PC-3 (cell line): ENCODE data around the gene SLC7A10.

ENCODE experiments used
- EZH2phosphoT487 ChIP-seq: fragments of 300-600 bp; sonication (generic); IDR thresholded peaks from 2 replicates; pipeline ENCODE4 v1.6.1; 2018; ENCODE audit warnings: mild to moderate bottlenecking, antibody characterized with exemption, low read length, borderline replicate concordance
- TF ChIP-seq, protein P1 (sequence below): fragments of 300-600 bp; sonication (generic); conservative IDR thresholded peaks from 2 replicates; pipeline ENCODE4 v1.5.1; 2017; ENCODE audit warnings: antibody characterized with exemption, low read depth, mild to moderate bottlenecking, low read length

DNA sequence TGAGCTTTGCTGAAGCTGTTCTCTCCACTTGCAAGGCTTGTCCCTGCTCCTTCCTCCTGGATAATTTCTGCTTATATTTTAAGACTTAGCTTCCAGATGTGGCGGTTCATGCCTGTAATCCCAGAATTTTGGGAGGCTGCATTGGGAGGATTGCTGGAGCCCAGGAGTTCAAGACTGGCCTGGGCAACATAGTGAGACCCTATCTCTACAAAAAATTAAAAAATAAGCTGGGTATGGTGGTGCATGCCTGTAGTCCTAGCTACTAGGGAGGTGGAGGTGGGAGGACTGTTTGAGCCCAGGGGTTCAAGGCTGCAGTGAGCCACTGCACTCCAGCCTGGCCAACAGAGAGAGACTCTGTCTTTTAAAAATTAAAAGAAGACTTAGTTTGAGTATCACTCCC lies 45.1 kb upstream of the SLC7A10 start:
- TF ChIP-seq EZH2phosphoT487 = no peak
- TF ChIP-seq, protein P1, sequence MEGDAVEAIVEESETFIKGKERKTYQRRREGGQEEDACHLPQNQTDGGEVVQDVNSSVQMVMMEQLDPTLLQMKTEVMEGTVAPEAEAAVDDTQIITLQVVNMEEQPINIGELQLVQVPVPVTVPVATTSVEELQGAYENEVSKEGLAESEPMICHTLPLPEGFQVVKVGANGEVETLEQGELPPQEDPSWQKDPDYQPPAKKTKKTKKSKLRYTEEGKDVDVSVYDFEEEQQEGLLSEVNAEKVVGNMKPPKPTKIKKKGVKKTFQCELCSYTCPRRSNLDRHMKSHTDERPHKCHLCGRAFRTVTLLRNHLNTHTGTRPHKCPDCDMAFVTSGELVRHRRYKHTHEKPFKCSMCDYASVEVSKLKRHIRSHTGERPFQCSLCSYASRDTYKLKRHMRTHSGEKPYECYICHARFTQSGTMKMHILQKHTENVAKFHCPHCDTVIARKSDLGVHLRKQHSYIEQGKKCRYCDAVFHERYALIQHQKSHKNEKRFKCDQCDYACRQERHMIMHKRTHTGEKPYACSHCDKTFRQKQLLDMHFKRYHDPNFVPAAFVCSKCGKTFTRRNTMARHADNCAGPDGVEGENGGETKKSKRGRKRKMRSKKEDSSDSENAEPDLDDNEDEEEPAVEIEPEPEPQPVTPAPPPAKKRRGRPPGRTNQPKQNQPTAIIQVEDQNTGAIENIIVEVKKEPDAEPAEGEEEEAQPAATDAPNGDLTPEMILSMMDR = no peak
